HepG2 (cell line): ENCODE results near the gene ACOT8. TPM values are rescaled to one million over a fixed set of nuclear protein-coding genes. Genes with fewer than 3 reads are reported as not detected.

Experiments used
- AGO1 ChIP-seq: fragments of 200-400 bp; formaldehyde crosslinking; IDR thresholded peaks from 2 replicates; pipeline ENCODE4 v1.6.1; 2017; ENCODE audit warnings: mild to moderate bottlenecking, low read depth, low read length, moderate library complexity; ENCODE audit not compliant: poor library complexity, severe bottlenecking
- FIP1L1 ChIP-seq: fragments of 200-400 bp; formaldehyde crosslinking; IDR thresholded peaks from 2 replicates; pipeline ENCODE4 v1.6.1; 2018; ENCODE audit warnings: low read depth, mild to moderate bottlenecking, low read length, moderate library complexity, borderline replicate concordance; ENCODE audit not compliant: insufficient read depth
- HOXD1 ChIP-seq: sonication (generic); formaldehyde crosslinking; IDR thresholded peaks from 2 replicates; pipeline ENCODE4 v1.5.0; 2020; ENCODE audit warnings: missing genetic modification reagents
- KAT2B ChIP-seq: fragments of 150-350 bp; IDR thresholded peaks from 2 replicates; pipeline ENCODE4 v1.6.1; 2014; ENCODE audit warnings: low read depth, low read length, borderline replicate concordance
- KMT2A ChIP-seq: sonication (generic); formaldehyde crosslinking; IDR thresholded peaks from 2 replicates; pipeline ENCODE4 v1.4.0; 2020; ENCODE audit warnings: missing genetic modification reagents
- NBN ChIP-seq: fragments of 450-650 bp; conservative IDR thresholded peaks from 2 replicates; pipeline ENCODE4 v1.6.1; 2017
- POLR2AphosphoS5 ChIP-seq: IDR thresholded peaks from 2 replicates; pipeline ENCODE4 v1.6.1; 2012; ENCODE audit warnings: low read depth, low read length
- POLR2G ChIP-seq: fragments of 200-400 bp; formaldehyde crosslinking; IDR thresholded peaks from 2 replicates; pipeline ENCODE4 v1.6.1; 2018; ENCODE audit warnings: mild to moderate bottlenecking, low read depth, low read length, moderate library complexity
- SMAD9 ChIP-seq: sonication (generic); formaldehyde crosslinking; IDR thresholded peaks from 2 replicates; pipeline ENCODE4 v1.5.1; 2020; ENCODE audit warnings: mild to moderate bottlenecking, missing genetic modification reagents
- SP2 ChIP-seq: sonication (generic); formaldehyde crosslinking; IDR thresholded peaks from 2 replicates; pipeline ENCODE4 v1.5.1; 2020; ENCODE audit warnings: mild to moderate bottlenecking, missing genetic modification reagents
- TERF1 ChIP-seq: sonication (generic); formaldehyde crosslinking; IDR thresholded peaks from 2 replicates; pipeline ENCODE4 v1.8.0; 2022; ENCODE audit warnings: mild to moderate bottlenecking, missing genetic modification reagents, moderate library complexity
- XRCC5 ChIP-seq: fragments of 200-400 bp; formaldehyde crosslinking; optimal IDR thresholded peaks from 2 replicates; pipeline ENCODE3; 2017; ENCODE audit warnings: mild to moderate bottlenecking, low read length
- ZKSCAN5 ChIP-seq: sonication (generic); formaldehyde crosslinking; IDR thresholded peaks from 2 replicates; pipeline ENCODE4 v1.5.1; 2020; ENCODE audit warnings: mild to moderate bottlenecking, missing genetic modification reagents
- ZNF235 ChIP-seq: sonication (generic); formaldehyde crosslinking; IDR thresholded peaks from 2 replicates; pipeline ENCODE4 v1.8.1; 2023; ENCODE audit warnings: mild to moderate bottlenecking, missing genetic modification reagents, borderline replicate concordance
- ZNF510 ChIP-seq: sonication (generic); formaldehyde crosslinking; IDR thresholded peaks from 2 replicates; pipeline ENCODE4 v1.4.0; 2020; ENCODE audit warnings: low read depth, mild to moderate bottlenecking, missing genetic modification reagents
- ZNF609 ChIP-seq: sonication (generic); formaldehyde crosslinking; IDR thresholded peaks from 2 replicates; pipeline ENCODE4 v1.4.0; 2020; ENCODE audit warnings: mild to moderate bottlenecking, missing genetic modification reagents, borderline replicate concordance
- polyA plus RNA-seq, 8 experiments: library from polyadenylated mRNA; depleted of rRNA in 3 of 8; stranded (reverse) in 7 of 8; unstranded in 1 of 8; fragments of >200 nt; fragmentation: Illumina TruSeq in 4 of 8; extraction: Trizol in 4 of 8; gene quantifications; 2 replicates each; pipeline versions ENCODE4 v1.2.1 to v1.2.3, GENCODE V29; 2011 to 2016; ENCODE audit warnings: low read depth in 4 of 8, missing spikeins in 1 of 8, mixed read lengths in 1 of 8; ENCODE audit not compliant: insufficient read depth in 1 of 8
- total RNA-seq, 5 experiments: library from RNA; depleted of rRNA; stranded (reverse); fragments of >200 nt; fragmentation: Illumina TruSeq; extraction: Trizol; gene quantifications; 2 replicates each; pipeline ENCODE4 v1.2.3, GENCODE V29; 2016; ENCODE audit warnings: low read depth in 1 of 5
- TF ChIP-seq, protein P1 (sequence below): IDR thresholded peaks from 2 replicates; pipeline ENCODE4 v1.6.1; 2016; ENCODE audit warnings: low read depth, control low read depth
- TF ChIP-seq, protein P2 (sequence below): sonication (generic); formaldehyde crosslinking; IDR thresholded peaks from 2 replicates; pipeline ENCODE4 v1.4.0; 2020; ENCODE audit warnings: missing genetic modification reagents

The ACOT8 gene
- total and polyA plus RNA-seq, 2 of the 13 experiments (the other 11 are each of a cell fraction or from before 2014, with no cell fraction given): 31.4 to 45.5 TPM

GRCh38 chr20:45904583-45905504 is 47.7 kb upstream of the ACOT8 start (continued):
- TF ChIP-seq, protein P1, sequence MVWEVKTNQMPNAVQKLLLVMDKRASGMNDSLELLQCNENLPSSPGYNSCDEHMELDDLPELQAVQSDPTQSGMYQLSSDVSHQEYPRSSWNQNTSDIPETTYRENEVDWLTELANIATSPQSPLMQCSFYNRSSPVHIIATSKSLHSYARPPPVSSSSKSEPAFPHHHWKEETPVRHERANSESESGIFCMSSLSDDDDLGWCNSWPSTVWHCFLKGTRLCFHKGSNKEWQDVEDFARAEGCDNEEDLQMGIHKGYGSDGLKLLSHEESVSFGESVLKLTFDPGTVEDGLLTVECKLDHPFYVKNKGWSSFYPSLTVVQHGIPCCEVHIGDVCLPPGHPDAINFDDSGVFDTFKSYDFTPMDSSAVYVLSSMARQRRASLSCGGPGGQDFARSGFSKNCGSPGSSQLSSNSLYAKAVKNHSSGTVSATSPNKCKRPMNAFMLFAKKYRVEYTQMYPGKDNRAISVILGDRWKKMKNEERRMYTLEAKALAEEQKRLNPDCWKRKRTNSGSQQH (CRISPR knock-in tag): no peak
- TF ChIP-seq FIP1L1 (no peak), NBN (no peak), TERF1 (CRISPR knock-in tag) (no peak), KMT2A (CRISPR knock-in tag) (no peak), ZNF235 (no peak; the same call in 1 of the 2 replicates), XRCC5 (no peak), POLR2G (no peak; the same call in 1 of the 2 replicates), SP2 (CRISPR knock-in tag) (peak; percentile 36; the same call in 1 of the 2 replicates), ZNF609 (CRISPR knock-in tag) (no peak), ZNF510 (no peak), SMAD9 (CRISPR knock-in tag) (no peak), AGO1 (peak; percentile 29), HOXD1 (no peak), POLR2AphosphoS5 (no peak), ZKSCAN5 (CRISPR knock-in tag) (no peak), KAT2B (no peak)
- TF ChIP-seq, protein P2, sequence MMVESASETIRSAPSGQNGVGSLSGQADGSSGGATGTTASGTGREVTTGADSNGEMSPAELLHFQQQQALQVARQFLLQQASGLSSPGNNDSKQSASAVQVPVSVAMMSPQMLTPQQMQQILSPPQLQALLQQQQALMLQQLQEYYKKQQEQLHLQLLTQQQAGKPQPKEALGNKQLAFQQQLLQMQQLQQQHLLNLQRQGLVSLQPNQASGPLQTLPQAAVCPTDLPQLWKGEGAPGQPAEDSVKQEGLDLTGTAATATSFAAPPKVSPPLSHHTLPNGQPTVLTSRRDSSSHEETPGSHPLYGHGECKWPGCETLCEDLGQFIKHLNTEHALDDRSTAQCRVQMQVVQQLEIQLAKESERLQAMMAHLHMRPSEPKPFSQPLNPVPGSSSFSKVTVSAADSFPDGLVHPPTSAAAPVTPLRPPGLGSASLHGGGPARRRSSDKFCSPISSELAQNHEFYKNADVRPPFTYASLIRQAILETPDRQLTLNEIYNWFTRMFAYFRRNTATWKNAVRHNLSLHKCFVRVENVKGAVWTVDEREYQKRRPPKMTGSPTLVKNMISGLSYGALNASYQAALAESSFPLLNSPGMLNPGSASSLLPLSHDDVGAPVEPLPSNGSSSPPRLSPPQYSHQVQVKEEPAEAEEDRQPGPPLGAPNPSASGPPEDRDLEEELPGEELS: no peak
